Effector CD4-positive, alpha-beta T cell (primary cell): ENCODE data around the gene FAM219A.
"Not testable (repeated sequence)": the region's sequence is repeated elsewhere in the genome, so short reads cannot be mapped to it uniquely, and the experiment has no call there.

Experiments
- DNase-seq: peaks from one replicate; pipeline ENCODE4 v3.0.0-alpha.2; 2020

The FAM219A gene

GRCh38 chr9:34482746-34483145, 24.4 kb upstream of the FAM219A start:
- DNase-seq = not testable (repeated sequence)

- not testable (repeated sequence) for DNase-seq
These were observed 23.2 kb upstream of the FAM219A start for GRCh38 chr9:34481620-34482019.

- no peak for DNase-seq
These were observed 21.1 kb upstream of the FAM219A start for GRCh38 chr9:34479431-34479866.

GRCh38 chr9:34477541-34477940, 19.2 kb upstream of the FAM219A start:
- DNase-seq = no peak

GRCh38 chr9:34475097-34475496, 16.7 kb upstream of the FAM219A start:
- DNase-seq = no peak

- no peak for DNase-seq
These were observed 7.1 kb upstream of the FAM219A start for GRCh38 chr9:34465468-34465867.

GRCh38 chr9:34464571-34464970, 6.2 kb upstream of the FAM219A start:
- DNase-seq = no peak

- DNase-seq = no peak
These were observed 5.5 kb upstream of the FAM219A start for GRCh38 chr9:34463901-34464232.

GRCh38 chr9:34463098-34463900, 4.9 kb upstream of the FAM219A start:
- DNase-seq = no peak

GRCh38 chr9:34459941-34460340, 1.6 kb upstream of the FAM219A start:
- DNase-seq = no peak

- DNase-seq = no peak
These were observed 986 bp upstream of the FAM219A start for GRCh38 chr9:34459356-34459755.

- no peak for DNase-seq
These were observed 580 bp upstream of the FAM219A start for GRCh38 chr9:34458959-34459340.

GRCh38 chr9:34457266-34458012, 931 bp downstream of the FAM219A start:
- DNase-seq = peak; percentile 6

GRCh38 chr9:34456746-34457145, 1.6 kb downstream of the FAM219A start:
- peak; percentile 3 for DNase-seq

- no peak for DNase-seq
These were observed 2.2 kb downstream of the FAM219A start for GRCh38 chr9:34456151-34456550.

- DNase-seq = no peak
These were observed 3.8 kb downstream of the FAM219A start for GRCh38 chr9:34454571-34455065.

- DNase-seq = no peak
These were observed 5.8 kb downstream of the FAM219A start for GRCh38 chr9:34452568-34452967.

- no peak for DNase-seq
These were observed 6.8 kb downstream of the FAM219A start for GRCh38 chr9:34451545-34451944.

- no peak for DNase-seq
These were observed 7.2 kb downstream of the FAM219A start for GRCh38 chr9:34451135-34451534.

GRCh38 chr9:34450644-34451043, 7.7 kb downstream of the FAM219A start:
- no peak for DNase-seq

GRCh38 chr9:34446951-34447350, 11.4 kb downstream of the FAM219A start:
- DNase-seq = no peak

GRCh38 chr9:34446468-34446891, 11.9 kb downstream of the FAM219A start:
- DNase-seq = no peak

GRCh38 chr9:34443976-34444375, 14.4 kb downstream of the FAM219A start:
- no peak for DNase-seq

- no peak for DNase-seq
These were observed 14.8 kb downstream of the FAM219A start for GRCh38 chr9:34443533-34443932.
